Measurements from ENCODE around the gene OR1I1. TPM values are rescaled to one million over a fixed set of nuclear protein-coding genes. Genes with fewer than 3 reads are reported as not detected.

OR1I1 gene
- total RNA-seq, 4 donors from 2014 or later, result not detected

- 78 to 80% methylated on average over 2 of the region's 2 CpGs for WGBS, 2 donors
- intact Hi-C loops (cut with DNase I; ENCODE audit: low total_unique reads), result no loop called here
- no peak for TF ChIP-seq POLR2A (IDR thresholded peaks at IDR 0.05)
- no peak for TF ChIP-seq CTCF (IDR thresholded peaks at IDR 0.05)
- DNase-seq (ENCODE audit: low spot score in 2 of 2), result no peak
- no peak overlapping the region for H3K4me3 ChIP-seq (ENCODE audit: low read depth, poor library complexity, severe bottlenecking)
Measured at GRCh38 chr19:15042826-15043225, 39.2 kb upstream of the OR1I1 start.

GRCh38 chr19:15045506-15045905, 36.5 kb upstream of the OR1I1 start:
- TF ChIP-seq CTCF (IDR thresholded peaks at IDR 0.05), result no peak
- no peak for TF ChIP-seq POLR2A (IDR thresholded peaks at IDR 0.05)
- WGBS, 2 donors, result 69 to 85% methylated on average over 3 of the region's 3 CpGs

GRCh38 chr19:15047680-15048079, 34.3 kb upstream of the OR1I1 start:
- WGBS, 2 donors, result 54 to 75% methylated on average over 11 of the region's 11 CpGs
- H3K4me3 ChIP-seq (ENCODE audit: low read depth, poor library complexity, severe bottlenecking), result no peak overlapping the region
- no peak for DNase-seq (ENCODE audit: low spot score in 2 of 2)
- TF ChIP-seq CTCF (IDR thresholded peaks at IDR 0.05) (no peak), POLR2A (IDR thresholded peaks at IDR 0.05) (no peak)
- intact Hi-C loops (cut with DNase I; ENCODE audit: low total_unique reads), result no loop called here

More at GRCh38 chr19:15045506-15045905, 36.5 kb upstream of the OR1I1 start:
- intact Hi-C loops (cut with DNase I; ENCODE audit: low total_unique reads), result no loop called here
- no peak for DNase-seq (ENCODE audit: low spot score in 2 of 2)
- H3K4me3 ChIP-seq (ENCODE audit: low read depth, poor library complexity, severe bottlenecking), result no peak overlapping the region

- intact Hi-C loops (cut with DNase I; ENCODE audit: low total_unique reads), result no loop called here
- 53 to 63% methylated on average over 5 of the region's 5 CpGs for WGBS, 2 donors
- no peak overlapping the region for H3K4me3 ChIP-seq (ENCODE audit: low read depth, poor library complexity, severe bottlenecking)
- no peak for DNase-seq (ENCODE audit: low spot score in 2 of 2)
- TF ChIP-seq CTCF (IDR thresholded peaks at IDR 0.05), result no peak
- TF ChIP-seq POLR2A (IDR thresholded peaks at IDR 0.05), result no peak
Measured at GRCh38 chr19:15048128-15048527, 33.9 kb upstream of the OR1I1 start.

- 71% methylated on average over 11 of the region's 11 CpGs for WGBS, 2 donors
- intact Hi-C loops (cut with DNase I; ENCODE audit: low total_unique reads), result no loop called here
- TF ChIP-seq CTCF (IDR thresholded peaks at IDR 0.05) (no peak), POLR2A (IDR thresholded peaks at IDR 0.05) (no peak)
- no peak within 1 kb of the TSS for H3K4me3 ChIP-seq (ENCODE audit: low read depth, poor library complexity, severe bottlenecking)
- DNase-seq (ENCODE audit: low spot score in 2 of 2), result peak in 1 of 2 donors; percentile 72
Measured at GRCh38 chr19:15048885-15049541, 33.0 kb upstream of the OR1I1 start, which contains the start of gene CASP14. Gene CASP14, plus strand, starts transcription at chr19:15049480. Its CDS starts 2,772 bp downstream, at chr19:15052252.

- TF ChIP-seq CTCF (IDR thresholded peaks at IDR 0.05), result no peak
- no peak for TF ChIP-seq POLR2A (IDR thresholded peaks at IDR 0.05)
- no peak overlapping the region for H3K4me3 ChIP-seq (ENCODE audit: low read depth, poor library complexity, severe bottlenecking)
- intact Hi-C loops (cut with DNase I; ENCODE audit: low total_unique reads), result no loop called here
- DNase-seq (ENCODE audit: low spot score in 2 of 2), result no peak
- 81 to 84% methylated on average over 2 of the region's 2 CpGs for WGBS, 2 donors
Measured at GRCh38 chr19:15050639-15051038, 31.4 kb upstream of the OR1I1 start.

Data from lower leg skin (tissue), 4 donors.